Vagina (tissue), 2 donors: ENCODE results near the gene CYP4F22.

Experiments
- CTCF ChIP-seq, 3 experiments: fragments of 450-650 bp in 2 of 3; fragments of 200-600 bp in 1 of 3; sonication (generic) in 1 of 3; IDR thresholded peaks; one replicate each; pipeline ENCODE4 v1.5.1; 2017 to 2019; ENCODE audit warnings: antibody characterized with exemption in 3 of 3, mild to moderate bottlenecking in 2 of 3, moderate library complexity in 2 of 3
- POLR2A ChIP-seq, 2 donors: fragments of 450-650 bp; IDR thresholded peaks; one replicate each; pipeline ENCODE4 v1.6.1; 2017; ENCODE audit warnings: antibody characterized with exemption in 2 of 2, mild to moderate bottlenecking in 2 of 2, moderate library complexity in 2 of 2
- POLR2AphosphoS5 ChIP-seq, 2 donors: sonication (generic); formaldehyde crosslinking; IDR thresholded peaks; one replicate each; pipeline ENCODE4 v1.9.0; 2017; ENCODE audit warnings: antibody characterized with exemption in 2 of 2, mild to moderate bottlenecking in 2 of 2, low read depth in 1 of 2; ENCODE audit not compliant: insufficient read depth in 1 of 2

GRCh38 chr19:15555021-15555420 is 46.7 kb downstream of the CYP4F22 start:
- no peak for TF ChIP-seq POLR2A (IDR thresholded peaks at IDR 0.05)
- TF ChIP-seq CTCF (IDR thresholded peaks at IDR 0.05): no peak
- no peak for TF ChIP-seq POLR2AphosphoS5 (IDR thresholded peaks at IDR 0.05; ENCODE audit: insufficient read depth in 1 of 2, low read depth in 1 of 2)
